SU-DHL-6 (cell line): ENCODE measurements around the gene SVIL.
"Not testable (repeated sequence)": the region's sequence is repeated elsewhere in the genome, so short reads cannot be mapped to it uniquely, and the experiment has no call there.

ENCODE experiments used
- H2AFZ ChIP-seq: fragments of 200-600 bp; sonication (generic); 2 replicates; pipeline ENCODE4 v1.6.1; 2014; ENCODE audit warnings: low read depth, mild to moderate bottlenecking, moderate library complexity, mixed read lengths, antibody characterized with exemption, low read length; ENCODE audit not compliant: severe bottlenecking
- H3F3A ChIP-seq: fragments of 200-600 bp; shearing (Covaris generic); 2 replicates; pipeline ENCODE4 v1.6.0; 2016; ENCODE audit warnings: antibody characterized with exemption, mild to moderate bottlenecking; ENCODE audit not compliant: insufficient read depth
- H3K27ac ChIP-seq: fragments of 200-600 bp; sonication (generic); 2 replicates; pipeline ENCODE4 v1.5.1; 2016; ENCODE audit warnings: low read depth, mild to moderate bottlenecking, low read length, moderate library complexity, mixed read lengths
- H3K27me3 ChIP-seq: fragments of 200-600 bp; sonication (generic), shearing (Covaris generic); 2 replicates; pipeline ENCODE4 v1.6.0; 2014; ENCODE audit warnings: mild to moderate bottlenecking, low read length
- H3K36me3 ChIP-seq: fragments of 200-600 bp; sonication (generic); 2 replicates; pipeline ENCODE4 v1.6.1; 2014; ENCODE audit warnings: mild to moderate bottlenecking, low read length, mixed read lengths
- H3K4me2 ChIP-seq: fragments of 300-600, 200-600 bp; shearing (Covaris generic), sonication (generic); 2 replicates; pipeline ENCODE4 v1.6.0; 2014; ENCODE audit warnings: low read length, low read depth, mild to moderate bottlenecking; ENCODE audit not compliant: poor library complexity, severe bottlenecking
- H3K4me3 ChIP-seq: fragments of 200-600 bp; sonication (generic); 2 replicates; pipeline ENCODE4 v1.5.1; 2014; ENCODE audit warnings: antibody characterized with exemption, low read length, mild to moderate bottlenecking, mixed read lengths; ENCODE audit not compliant: insufficient read depth, poor library complexity, severe bottlenecking
- H3K79me2 ChIP-seq: fragments of 200-600 bp; sonication (generic); 2 replicates; pipeline ENCODE4 v1.6.1; 2014; ENCODE audit warnings: mild to moderate bottlenecking, low read length, moderate library complexity; ENCODE audit not compliant: insufficient read depth
- H3K9ac ChIP-seq: fragments of 200-600 bp; sonication (generic); 2 replicates; pipeline ENCODE4 v1.7.0; 2014; ENCODE audit warnings: mild to moderate bottlenecking, low read length
- H3K9me2 ChIP-seq: fragments of 200-600 bp; sonication (generic); replicated peaks from 2 replicates; pipeline ENCODE4 v1.6.1; 2014; ENCODE audit warnings: low read length; ENCODE audit not compliant: insufficient read depth
- H3K9me3 ChIP-seq: fragments of 200-600 bp; sonication (generic); 2 replicates; pipeline ENCODE4 v1.6.1; 2014; ENCODE audit warnings: low read length, mixed read lengths; ENCODE audit not compliant: insufficient read depth
- H4K20me1 ChIP-seq: fragments of 200-600 bp; sonication (generic); 2 replicates; pipeline ENCODE4 v1.6.1; 2014; ENCODE audit warnings: low read depth, mild to moderate bottlenecking, antibody characterized with exemption, low read length, moderate library complexity, mixed read lengths
- EZH2phosphoT487 ChIP-seq: fragments of 200-600 bp; sonication (generic), shearing (Covaris generic); conservative IDR thresholded peaks from 2 replicates; pipeline ENCODE4 v1.6.1; 2018; ENCODE audit warnings: mild to moderate bottlenecking, antibody characterized with exemption, low read length, moderate library complexity, mixed read lengths
- TF ChIP-seq, protein P1 (sequence below): fragments of 200-600 bp; sonication (generic); IDR thresholded peaks from one replicate; pipeline ENCODE4 v1.5.1; 2017; ENCODE audit warnings: antibody characterized with exemption, mild to moderate bottlenecking, low read length, moderate library complexity; ENCODE audit not compliant: insufficient read depth, poor library complexity, severe bottlenecking

SVIL gene

DNA sequence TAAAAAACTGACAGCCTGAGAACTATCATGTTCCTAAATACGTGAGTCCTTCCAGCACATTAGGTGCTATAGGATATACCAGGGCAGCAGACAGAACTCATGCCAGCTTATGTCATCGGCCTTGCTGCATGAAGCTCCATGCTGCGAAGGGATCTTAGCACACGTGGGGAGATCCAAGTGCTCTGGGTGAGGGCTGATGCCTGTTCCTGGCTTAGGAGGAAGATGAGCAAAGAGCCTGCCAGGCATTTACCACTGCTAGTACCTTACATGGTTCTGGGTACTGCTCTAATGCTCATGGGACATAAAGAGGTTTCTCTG, 43.2 kb downstream of the SVIL start:
- Histone ChIP-seq H3K9me2 (no peaks in the 10 kb centered on the region), H4K20me1 (no peaks in the 10 kb centered on the region), H3F3A (no peaks in the 10 kb centered on the region), H3K36me3 (no peaks in the 10 kb centered on the region), H3K27me3 (no peaks in the 10 kb centered on the region), H3K4me3 (no peak overlapping the region), H3K9me3 (no peaks in the 10 kb centered on the region), H3K79me2 (no peaks in the 10 kb centered on the region), H3K9ac (no peak overlapping the region), H3K4me2 (no peak overlapping the region), H3K27ac (no peak overlapping the region), H2AFZ (no peak overlapping the region)
- TF ChIP-seq, protein P1, sequence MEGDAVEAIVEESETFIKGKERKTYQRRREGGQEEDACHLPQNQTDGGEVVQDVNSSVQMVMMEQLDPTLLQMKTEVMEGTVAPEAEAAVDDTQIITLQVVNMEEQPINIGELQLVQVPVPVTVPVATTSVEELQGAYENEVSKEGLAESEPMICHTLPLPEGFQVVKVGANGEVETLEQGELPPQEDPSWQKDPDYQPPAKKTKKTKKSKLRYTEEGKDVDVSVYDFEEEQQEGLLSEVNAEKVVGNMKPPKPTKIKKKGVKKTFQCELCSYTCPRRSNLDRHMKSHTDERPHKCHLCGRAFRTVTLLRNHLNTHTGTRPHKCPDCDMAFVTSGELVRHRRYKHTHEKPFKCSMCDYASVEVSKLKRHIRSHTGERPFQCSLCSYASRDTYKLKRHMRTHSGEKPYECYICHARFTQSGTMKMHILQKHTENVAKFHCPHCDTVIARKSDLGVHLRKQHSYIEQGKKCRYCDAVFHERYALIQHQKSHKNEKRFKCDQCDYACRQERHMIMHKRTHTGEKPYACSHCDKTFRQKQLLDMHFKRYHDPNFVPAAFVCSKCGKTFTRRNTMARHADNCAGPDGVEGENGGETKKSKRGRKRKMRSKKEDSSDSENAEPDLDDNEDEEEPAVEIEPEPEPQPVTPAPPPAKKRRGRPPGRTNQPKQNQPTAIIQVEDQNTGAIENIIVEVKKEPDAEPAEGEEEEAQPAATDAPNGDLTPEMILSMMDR = no peak
- TF ChIP-seq EZH2phosphoT487 = no peak

DNA sequence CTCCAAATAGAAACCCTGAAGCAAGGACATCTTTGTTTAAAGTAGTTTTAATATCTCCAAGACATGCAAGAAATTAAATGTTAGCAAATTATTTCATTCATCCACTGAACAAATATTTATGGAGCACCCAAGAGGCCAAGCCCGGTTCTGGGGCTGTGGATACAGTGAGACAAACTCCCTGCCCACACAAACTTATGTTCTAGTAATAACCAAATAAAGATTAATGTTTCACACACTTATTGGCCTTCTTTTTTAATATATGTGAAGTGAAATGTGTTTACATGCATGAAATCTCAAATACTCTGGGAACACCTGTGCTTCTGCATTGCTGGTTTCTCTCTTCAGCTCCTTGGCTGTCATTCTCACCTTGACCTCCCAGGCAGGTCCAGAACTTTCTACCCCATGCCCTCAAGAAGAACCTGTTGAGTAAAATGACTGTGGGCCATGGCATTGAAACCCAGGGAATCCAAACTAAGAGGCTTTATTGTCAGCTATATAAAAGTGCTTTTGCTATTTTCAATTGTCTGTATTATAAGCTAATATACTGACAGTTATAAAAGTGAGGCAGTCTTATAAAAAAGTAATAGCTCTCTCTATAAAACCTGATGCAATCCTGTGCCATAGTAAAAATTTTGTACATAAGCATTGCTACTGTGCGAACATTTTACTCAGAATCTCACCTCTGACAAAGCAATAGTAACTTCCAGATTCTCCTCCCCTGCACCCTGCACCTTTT, 43.7 kb downstream of the SVIL start:
- TF ChIP-seq, protein P1 = no peak
- TF ChIP-seq EZH2phosphoT487 = no peak
- Histone ChIP-seq H3K4me2 (no peak overlapping the region), H3K27ac (no peak overlapping the region), H3K27me3 (no peaks in the 10 kb centered on the region), H4K20me1 (no peaks in the 10 kb centered on the region), H3K4me3 (no peak overlapping the region), H3K79me2 (no peaks in the 10 kb centered on the region), H3F3A (no peaks in the 10 kb centered on the region), H3K36me3 (no peaks in the 10 kb centered on the region), H2AFZ (no peak overlapping the region), H3K9me3 (no peaks in the 10 kb centered on the region), H3K9ac (no peak overlapping the region), H3K9me2 (no peaks in the 10 kb centered on the region)

- Histone ChIP-seq H3K9ac (no peak overlapping the region), H3F3A (no peaks in the 10 kb centered on the region), H3K27me3 (no peaks in the 10 kb centered on the region), H3K79me2 (no peaks in the 10 kb centered on the region), H4K20me1 (no peaks in the 10 kb centered on the region), H3K9me2 (no peaks in the 10 kb centered on the region), H3K27ac (no peak overlapping the region), H3K4me2 (no peak overlapping the region), H2AFZ (no peak overlapping the region), H3K9me3 (no peaks in the 10 kb centered on the region), H3K4me3 (no peak overlapping the region), H3K36me3 (no peaks in the 10 kb centered on the region)
- no peak for TF ChIP-seq EZH2phosphoT487
- TF ChIP-seq, protein P1 = no peak
These were observed 45.9 kb downstream of the SVIL start for GRCh38 chr10:29588629-29589421.

GRCh38 chr10:29587750-29588628, 46.8 kb downstream of the SVIL start:
- not testable (repeated sequence) for H2AFZ ChIP-seq, H3F3A ChIP-seq, H3K9ac ChIP-seq, H3K79me2 ChIP-seq, H3K9me2 ChIP-seq, H3K27ac ChIP-seq, H3K36me3 ChIP-seq, H3K27me3 ChIP-seq, H3K4me2 ChIP-seq, H4K20me1 ChIP-seq, H3K4me3 ChIP-seq, H3K9me3 ChIP-seq

DNA sequence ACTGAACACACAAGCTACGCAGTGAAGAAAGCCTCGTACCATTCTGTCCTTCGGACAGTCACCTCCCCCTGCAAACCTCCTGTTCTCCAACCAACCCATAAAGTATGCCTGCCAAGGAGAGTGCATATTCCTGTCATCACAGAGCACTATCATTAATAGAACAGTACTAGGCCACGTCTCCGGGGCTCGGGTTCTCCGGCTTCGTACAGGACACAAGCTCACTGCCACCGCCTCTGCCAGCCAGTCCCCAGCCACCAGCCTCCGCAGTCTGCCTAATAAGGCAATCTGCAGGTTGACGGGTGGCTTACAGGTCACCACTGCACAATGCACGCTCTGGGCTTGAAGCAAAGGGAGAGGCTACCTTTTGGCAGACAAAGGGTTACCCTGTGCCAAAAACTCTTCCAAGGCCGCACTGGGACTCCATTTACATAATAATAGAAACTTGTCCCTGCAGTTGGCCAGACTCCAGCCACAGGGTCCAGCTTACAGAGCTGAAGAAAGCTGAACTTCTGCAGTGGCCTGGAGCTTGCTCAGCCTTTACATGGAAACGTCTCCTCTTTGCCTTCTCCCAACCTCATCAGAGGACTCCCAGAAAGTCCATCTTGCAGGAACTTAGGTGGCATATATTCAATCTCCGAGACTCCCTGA, 47.5 kb downstream of the SVIL start:
- not testable (repeated sequence) for H3K79me2 ChIP-seq, H3K36me3 ChIP-seq, H3K9ac ChIP-seq, H3K27ac ChIP-seq, H3K4me2 ChIP-seq, H3K4me3 ChIP-seq, H3K27me3 ChIP-seq, H2AFZ ChIP-seq, H3K9me3 ChIP-seq, H4K20me1 ChIP-seq, H3F3A ChIP-seq, H3K9me2 ChIP-seq
